GM18508 (cell line): ENCODE measurements around the gene GNG14.
"Not testable (repeated sequence)": the region's sequence is repeated elsewhere in the genome, so short reads cannot be mapped to it uniquely, and the experiment has no call there.

Source experiments
- ATAC-seq: cut with Tn5 transposase; IDR thresholded peaks from one replicate; pipeline ENCODE4 v1.9.1; 2021; ENCODE audit warnings: moderate number of reproducible peaks; ENCODE audit not compliant: insufficient read depth, unreplicated experiment

Gene GNG14

GRCh38 chr19:12666265-12667048, 21.3 kb upstream of the GNG14 start, which contains the start of the genes MAN2B1 and WDR83:
Gene MAN2B1, minus strand, starts transcription at chr19:12666742. Its CDS starts 41 bp downstream, at chr19:12666701.
Gene WDR83, plus strand, starts transcription at chr19:12666807. Its CDS starts 2,984 bp downstream, at chr19:12669791.
- ATAC-seq, result no peak

GRCh38 chr19:12667731-12668302, 20.0 kb upstream of the GNG14 start:
- no peak for ATAC-seq

GRCh38 chr19:12668346-12668745, 19.5 kb upstream of the GNG14 start:
- ATAC-seq, result no peak

GRCh38 chr19:12668932-12669269, 18.9 kb upstream of the GNG14 start:
- ATAC-seq, result no peak

GRCh38 chr19:12669270-12670158, 18.3 kb upstream of the GNG14 start:
- ATAC-seq, result no peak

- no peak for ATAC-seq
Measured at GRCh38 chr19:12670159-12670928, 17.5 kb upstream of the GNG14 start.

- no peak for ATAC-seq
Measured at GRCh38 chr19:12672744-12673143, 15.1 kb upstream of the GNG14 start.

GRCh38 chr19:12675399-12675798, 12.4 kb upstream of the GNG14 start:
- no peak for ATAC-seq

- no peak for ATAC-seq
Measured at GRCh38 chr19:12675940-12676339, 11.9 kb upstream of the GNG14 start.

GRCh38 chr19:12676384-12676792, 11.4 kb upstream of the GNG14 start:
- no peak for ATAC-seq

- ATAC-seq, result no peak
Measured at GRCh38 chr19:12676928-12677327, 10.9 kb upstream of the GNG14 start.

GRCh38 chr19:12678039-12678438, 9.8 kb upstream of the GNG14 start:
- ATAC-seq, result not testable (repeated sequence)

GRCh38 chr19:12680034-12680433, 7.8 kb upstream of the GNG14 start:
- ATAC-seq, result no peak

GRCh38 chr19:12681074-12681987, 6.5 kb upstream of the GNG14 start, which contains the start of gene DHPS:
Gene DHPS, minus strand, starts transcription at chr19:12681880. Its CDS starts 114 bp downstream, at chr19:12681766.
- ATAC-seq, result no peak

- ATAC-seq, result no peak
Measured at GRCh38 chr19:12685831-12686230, 2.0 kb upstream of the GNG14 start.

GRCh38 chr19:12689012-12689411, 1.2 kb downstream of the GNG14 start:
- ATAC-seq, result no peak

GRCh38 chr19:12689581-12690216, 1.9 kb downstream of the GNG14 start:
- ATAC-seq, result no peak

GRCh38 chr19:12692960-12693359, 5.2 kb downstream of the GNG14 start:
- ATAC-seq, result no peak

GRCh38 chr19:12694641-12695040, 6.8 kb downstream of the GNG14 start:
- no peak for ATAC-seq
